ENCODE results near the gene CRTC2.

- no peak for TF ChIP-seq CTCF (conservative IDR thresholded peaks at IDR 0.05; ENCODE audit: low read depth, low read length)
- peak; percentile 7; the same call in 1 of the 2 replicates for TF ChIP-seq MAZ (IDR thresholded peaks at IDR 0.05; ENCODE audit: borderline replicate concordance, low read depth, low read length)
- TF ChIP-seq POLR2A (IDR thresholded peaks at IDR 0.05; ENCODE audit: low read depth, low read length), result no peak; the same call in 1 of the 2 replicates
- TF ChIP-seq FOS (IDR thresholded peaks at IDR 0.05; ENCODE audit: low read depth, low read length), result no peak
- TF ChIP-seq CEBPB (IDR thresholded peaks at IDR 0.05; ENCODE audit: low read depth, low read length), result no peak
- no peak for TF ChIP-seq MAFK (IDR thresholded peaks at IDR 0.05; ENCODE audit: low read depth, low read length)
- no peak for TF ChIP-seq BHLHE40 (IDR thresholded peaks at IDR 0.05; ENCODE audit: low read depth, low read length)
- no peak for TF ChIP-seq ELK1 (IDR thresholded peaks at IDR 0.05; ENCODE audit: borderline replicate concordance, low read depth, low read length)
- no peak for TF ChIP-seq SMC3 (IDR thresholded peaks at IDR 0.05; ENCODE audit: low read depth, low read length)
- no peak for TF ChIP-seq RAD21 (IDR thresholded peaks at IDR 0.05; ENCODE audit: low read length)
- TF ChIP-seq CHD1 (IDR thresholded peaks at IDR 0.05; ENCODE audit: low read depth, low read length), result no peak
- TF ChIP-seq MXI1 (IDR thresholded peaks at IDR 0.05; ENCODE audit: borderline replicate concordance, low read depth, low read length), result peak; percentile 6; the same call in 1 of the 2 replicates
Observed at GRCh38 chr1:153985941-153986761, 27.7 kb upstream of the CRTC2 start, which contains the start of gene RAB13.

Data from IMR-90 (cell line).